Measurements from ENCODE around the gene GAREM1.

DNA sequence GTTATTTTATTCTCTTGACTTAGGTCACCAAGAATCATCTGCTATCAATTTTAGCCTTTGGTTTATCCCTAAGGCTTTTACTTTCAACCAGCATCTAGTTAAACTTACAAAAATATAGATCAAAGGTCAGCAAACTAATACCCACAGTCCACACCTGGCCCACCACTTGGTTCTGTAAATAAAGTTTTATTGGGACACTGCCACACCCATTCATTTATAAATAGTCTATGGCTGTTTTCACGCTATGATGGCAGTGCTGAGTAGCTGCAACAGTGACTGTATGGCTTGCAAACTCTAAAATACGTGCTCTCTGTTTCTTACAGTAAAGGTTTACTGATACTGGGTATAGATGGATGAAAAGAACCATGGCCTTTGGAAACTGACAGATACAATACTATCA, 173.8 kb downstream of the GAREM1 start:
- TF ChIP-seq, protein P1, sequence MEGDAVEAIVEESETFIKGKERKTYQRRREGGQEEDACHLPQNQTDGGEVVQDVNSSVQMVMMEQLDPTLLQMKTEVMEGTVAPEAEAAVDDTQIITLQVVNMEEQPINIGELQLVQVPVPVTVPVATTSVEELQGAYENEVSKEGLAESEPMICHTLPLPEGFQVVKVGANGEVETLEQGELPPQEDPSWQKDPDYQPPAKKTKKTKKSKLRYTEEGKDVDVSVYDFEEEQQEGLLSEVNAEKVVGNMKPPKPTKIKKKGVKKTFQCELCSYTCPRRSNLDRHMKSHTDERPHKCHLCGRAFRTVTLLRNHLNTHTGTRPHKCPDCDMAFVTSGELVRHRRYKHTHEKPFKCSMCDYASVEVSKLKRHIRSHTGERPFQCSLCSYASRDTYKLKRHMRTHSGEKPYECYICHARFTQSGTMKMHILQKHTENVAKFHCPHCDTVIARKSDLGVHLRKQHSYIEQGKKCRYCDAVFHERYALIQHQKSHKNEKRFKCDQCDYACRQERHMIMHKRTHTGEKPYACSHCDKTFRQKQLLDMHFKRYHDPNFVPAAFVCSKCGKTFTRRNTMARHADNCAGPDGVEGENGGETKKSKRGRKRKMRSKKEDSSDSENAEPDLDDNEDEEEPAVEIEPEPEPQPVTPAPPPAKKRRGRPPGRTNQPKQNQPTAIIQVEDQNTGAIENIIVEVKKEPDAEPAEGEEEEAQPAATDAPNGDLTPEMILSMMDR (IDR thresholded peaks at IDR 0.05; ENCODE audit: extremely low read depth in 1 of 2, insufficient read depth in 1 of 2, low read depth in 1 of 2, low read length in 2 of 2) = no peak
- TF ChIP-seq POLR2AphosphoS5 (IDR thresholded peaks at IDR 0.05; ENCODE audit: insufficient read depth, low read depth, low read length) (no peak), JUN (IDR thresholded peaks at IDR 0.05; ENCODE audit: borderline replicate concordance, insufficient read depth, insufficient read length, low read depth) (no peak), POLR2A (IDR thresholded peaks at IDR 0.05; ENCODE audit: low read depth, low read length) (no peak), EZH2 (IDR thresholded peaks at IDR 0.05; ENCODE audit: borderline replicate concordance, low read depth, low read length, severe bottlenecking) (no peak), FOS (IDR thresholded peaks at IDR 0.05; ENCODE audit: borderline replicate concordance, insufficient read depth, low read length) (no peak), MYC (IDR thresholded peaks at IDR 0.05; ENCODE audit: low read depth, low read length) (no peak)

All from endothelial cell of umbilical vein (primary cell).